Liver (tissue), 9 donors: Measurements from ENCODE around the gene C19orf25. TPM values are rescaled to one million over a fixed set of nuclear protein-coding genes. Genes with fewer than 3 reads are reported as not detected.

Experiments
- DNase-seq: peaks from one replicate; pipeline ENCODE4 v3.0.0-alpha.2; 2017; ENCODE audit warnings: low spot score
- H3K27ac ChIP-seq, 2 donors: one replicate each; pipeline ENCODE4 v1.7.0; 2013; ENCODE audit warnings: inconsistent platforms in 2 of 2, low read length in 2 of 2, control low read depth in 1 of 2, low read depth in 1 of 2, mild to moderate bottlenecking in 1 of 2
- H3K27me3 ChIP-seq, 4 donors: one replicate each; pipeline versions ENCODE4 v1.6.1 to v1.7.0; 2013; ENCODE audit warnings: low read length in 3 of 4, inconsistent platforms in 1 of 4, mild to moderate bottlenecking in 1 of 4, moderate library complexity in 1 of 4; ENCODE audit not compliant: control insufficient read depth in 4 of 4, insufficient read depth in 4 of 4
- H3K36me3 ChIP-seq, 4 donors: one replicate each; pipeline versions ENCODE4 v1.6.1 to v1.7.0; 2013; ENCODE audit warnings: low read length in 3 of 4, mild to moderate bottlenecking in 3 of 4, low read depth in 1 of 4, moderate library complexity in 1 of 4; ENCODE audit not compliant: control insufficient read depth in 4 of 4, insufficient read depth in 3 of 4
- H3K4me1 ChIP-seq, 4 donors: one replicate each; pipeline versions ENCODE4 v1.6.1 to v1.7.0; 2013; ENCODE audit warnings: low read length in 3 of 4, mild to moderate bottlenecking in 3 of 4, moderate library complexity in 1 of 4; ENCODE audit not compliant: control insufficient read depth in 4 of 4, insufficient read depth in 4 of 4
- H3K4me3 ChIP-seq, 3 donors: one replicate each; pipeline versions ENCODE4 v1.6.1 to v1.7.0; 2013; ENCODE audit warnings: low read length in 3 of 3, control low read depth in 1 of 3, low read depth in 1 of 3, mild to moderate bottlenecking in 1 of 3
- H3K9ac ChIP-seq, 2 donors: one replicate each; pipeline ENCODE4 v1.7.0; 2013; ENCODE audit warnings: low read length in 2 of 2, mild to moderate bottlenecking in 2 of 2, moderate library complexity in 2 of 2, control low read depth in 1 of 2, low read depth in 1 of 2
- H3K9me3 ChIP-seq, 4 donors: one replicate each; pipeline versions ENCODE4 v1.6.1 to v1.7.0; 2013; ENCODE audit warnings: low read length in 3 of 4; ENCODE audit not compliant: control insufficient read depth in 4 of 4
- FOXA1 ChIP-seq: IDR thresholded peaks from 2 replicates; pipeline ENCODE4 v1.6.1; 2016; ENCODE audit warnings: antibody characterized with exemption
- GABPA ChIP-seq, 2 donors: IDR thresholded peaks in 1 of 2; conservative IDR thresholded peaks in 1 of 2; 2 replicates each; pipeline ENCODE4 v1.6.1; 2016; ENCODE audit warnings: antibody characterized with exemption in 2 of 2, mild to moderate bottlenecking in 1 of 2, moderate library complexity in 1 of 2
- HNF4A ChIP-seq, 2 donors: conservative IDR thresholded peaks; 2 replicates each; pipeline ENCODE4 v1.6.1; 2016; ENCODE audit warnings: antibody characterized with exemption in 2 of 2, mild to moderate bottlenecking in 2 of 2
- YY1 ChIP-seq: IDR thresholded peaks from 2 replicates; pipeline ENCODE4 v1.6.1; 2016; ENCODE audit warnings: antibody characterized with exemption, mild to moderate bottlenecking
- WGBS: extraction: QIAGEN DNeasy Blood & Tissue Kit; methylation state at CpG from one replicate; pipeline ENCODE4 v1.1.7; 2013; 5-methylcytosine and 5-hydroxymethylcytosine counted together
- polyA plus RNA-seq, 2 donors: library from polyadenylated mRNA; stranded (reverse) in 1 of 2; unstranded in 1 of 2; fragments of 200-250 nt in 1 of 2; fragments of >200 nt in 1 of 2; fragmentation: Nextera tagmentation in 1 of 2; extraction: Ambion mirVana in 1 of 2; gene quantifications; one replicate each; pipeline versions ENCODE4 v1.2.1 to v1.2.3, GENCODE V29; 2013 to 2015
- total RNA-seq, 2 donors: library from RNA; depleted of rRNA; stranded (reverse); fragments of >200 nt; gene quantifications; one replicate each; pipeline ENCODE4 v1.2.3, GENCODE V29; 2014
- donor health status: healthy.
- donor health status: healthy.
- donor health status: healthy.
- donor health status: healthy.
- donor health status: healthy.

Gene C19orf25
- total and polyA plus RNA-seq, 4 donors = 15.1 to 19.8 (median 18.5) TPM

DNA sequence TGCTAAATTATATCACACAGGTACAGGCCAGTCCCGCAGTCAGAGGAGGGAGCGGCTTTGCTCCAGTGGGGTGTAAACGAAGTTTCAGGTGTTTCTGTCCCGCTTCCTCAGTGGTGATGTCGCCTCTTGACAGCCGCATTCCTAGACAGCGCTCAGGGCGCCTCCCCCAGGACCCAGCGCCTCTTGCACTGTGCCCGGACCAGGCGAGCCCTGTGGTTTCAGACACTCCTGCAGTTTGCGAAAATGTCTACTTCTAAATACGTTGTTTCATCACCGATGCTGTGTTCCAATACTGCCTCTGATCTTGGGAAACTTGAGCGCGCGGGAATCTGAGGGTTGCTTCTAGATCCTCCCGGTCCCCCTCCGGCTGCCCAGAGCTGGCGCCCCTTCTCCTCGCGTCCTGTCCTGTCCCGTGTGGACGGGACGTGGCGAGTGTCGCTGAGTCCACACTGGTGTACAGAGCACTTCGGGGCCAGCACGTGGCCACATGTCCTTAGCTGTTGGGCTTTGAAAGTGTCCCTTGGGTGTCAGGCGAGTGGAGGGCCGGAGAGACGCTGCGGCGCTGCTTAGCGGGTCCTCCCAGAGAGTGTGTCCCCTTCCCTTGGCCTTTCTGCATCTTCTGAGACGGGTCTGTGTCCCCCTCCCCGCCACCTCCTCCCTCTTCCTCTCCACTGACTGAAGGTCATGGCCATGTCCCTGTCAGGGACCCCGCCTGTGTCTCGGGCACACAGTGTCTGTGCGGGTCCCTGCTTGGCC lies 55.4 kb downstream of the C19orf25 start:
- Histone ChIP-seq H3K27ac (peak overlapping the region; percentile 28 to 66), H3K27me3 (no peaks in the 10 kb centered on the region), H3K9ac (no peak overlapping the region), H3K4me1 (peaks cover 7 to 45% (median 25%) of the 10 kb centered on the region in 4 donors), H3K36me3 (peaks cover 16 to 40% (median 31%) of the 10 kb centered on the region in 4 donors), H3K4me3 (no peak overlapping the region), H3K9me3 (no peaks in the 10 kb centered on the region)
- WGBS = 89% methylated on average over 40 of the region's 40 CpGs
- TF ChIP-seq GABPA (IDR thresholded peaks at IDR 0.05 in 1 of 2, conservative IDR thresholded peaks at IDR 0.05 in 1 of 2) (no peak), HNF4A (conservative IDR thresholded peaks at IDR 0.05) (peak in 1 of 2 donors; percentile 11), YY1 (no peak), FOXA1 (no peak)
- no peak for DNase-seq

Other genes starting within 250 kb of the C19orf25 start
- under 1 TPM; 0.05 to 0.25 TPM for gene CBARP, start 241.2 kb downstream of the C19orf25 start, total RNA-seq
- gene CBARP, start 241.2 kb downstream of the C19orf25 start, polyA plus RNA-seq = under 1 TPM in 1 of 2 donors, not detected in 1; 0.06 TPM
- gene ATP5F1D, start 237.5 kb downstream of the C19orf25 start, total RNA-seq = 10 to 100 TPM; 20.2 to 44.5 TPM
- 100 to 1,000 TPM; 246 to 315 TPM for gene ATP5F1D, start 237.5 kb downstream of the C19orf25 start, polyA plus RNA-seq
- 10 to 100 TPM in 1 of 2 donors, 1 to 10 TPM in 1; 9.1 to 22.9 TPM for gene MIDN, start 230.6 kb downstream of the C19orf25 start, total RNA-seq
- 10 to 100 TPM in 1 of 2 donors, 1 to 10 TPM in 1; 2.9 to 14.6 TPM for gene MIDN, start 230.6 kb downstream of the C19orf25 start, polyA plus RNA-seq
- gene CIRBP, start 209.9 kb downstream of the C19orf25 start, total RNA-seq = 100 to 1,000 TPM in 1 of 2 donors, 10 to 100 TPM in 1; 80.5 to 135 TPM
- 100 to 1,000 TPM in 1 of 2 donors, 10 to 100 TPM in 1; 41.1 to 113 TPM for gene CIRBP, start 209.9 kb downstream of the C19orf25 start, polyA plus RNA-seq
- 10 to 100 TPM; 14.6 to 15.7 TPM for gene FAM174C, start 203.7 kb downstream of the C19orf25 start, total RNA-seq
- 10 to 100 TPM; 51.9 to 79.8 TPM for gene FAM174C, start 203.7 kb downstream of the C19orf25 start, polyA plus RNA-seq
- 1 to 10 TPM in 1 of 2 donors, under 1 TPM in 1; 0.98 to 6.2 TPM for gene EFNA2, start 193.3 kb downstream of the C19orf25 start, total RNA-seq
- 1 to 10 TPM; 2.5 to 9.8 TPM for gene EFNA2, start 193.3 kb downstream of the C19orf25 start, polyA plus RNA-seq
- gene NDUFS7, start 95.3 kb downstream of the C19orf25 start, total RNA-seq = 10 to 100 TPM; 54.4 to 85.7 TPM
- 100 to 1,000 TPM; 170 to 185 TPM for gene NDUFS7, start 95.3 kb downstream of the C19orf25 start, polyA plus RNA-seq
- 100 to 1,000 TPM in 1 of 2 donors, 10 to 100 TPM in 1; 76.2 to 181 TPM for gene GAMT, start 77.7 kb downstream of the C19orf25 start, total RNA-seq
- 100 to 1,000 TPM; 367 to 394 TPM for gene GAMT, start 77.7 kb downstream of the C19orf25 start, polyA plus RNA-seq
- 10 to 100 TPM; 30.0 to 45.0 TPM for gene DAZAP1, start 71.6 kb downstream of the C19orf25 start, total RNA-seq
- 10 to 100 TPM in 1 of 2 donors, 1 to 10 TPM in 1; 5.4 to 29.4 TPM for gene DAZAP1, start 71.6 kb downstream of the C19orf25 start, polyA plus RNA-seq
- 100 to 1,000 TPM; 296 to 408 TPM for gene RPS15, start 40.8 kb downstream of the C19orf25 start, total RNA-seq
- gene RPS15, start 40.8 kb downstream of the C19orf25 start, polyA plus RNA-seq = 100 to 1,000 TPM; 420 to 954 TPM
- under 1 TPM; under 0.01 to 0.05 TPM for gene APC2, start 29.1 kb downstream of the C19orf25 start, total RNA-seq
- gene APC2, start 29.1 kb downstream of the C19orf25 start, polyA plus RNA-seq = under 1 TPM; 0.01 to 0.06 TPM
- 1 to 10 TPM; 2.6 TPM for gene PCSK4, start 11.1 kb upstream of the C19orf25 start, total RNA-seq
- 1 to 10 TPM in 1 of 2 donors, under 1 TPM in 1; 0.60 to 1.2 TPM for gene PCSK4, start 11.1 kb upstream of the C19orf25 start, polyA plus RNA-seq
- gene REEP6, start 12.0 kb upstream of the C19orf25 start, total RNA-seq = 100 to 1,000 TPM in 1 of 2 donors, 10 to 100 TPM in 1; 16.4 to 159 TPM
- gene REEP6, start 12.0 kb upstream of the C19orf25 start, polyA plus RNA-seq = 100 to 1,000 TPM; 243 to 449 TPM
- under 1 TPM; 0.09 to 0.75 TPM for gene ADAMTSL5, start 33.8 kb upstream of the C19orf25 start, total RNA-seq
- 1 to 10 TPM; 1.4 to 1.8 TPM for gene ADAMTSL5, start 33.8 kb upstream of the C19orf25 start, polyA plus RNA-seq
- gene PLK5, start 44.9 kb upstream of the C19orf25 start, total RNA-seq = not detected
- gene PLK5, start 44.9 kb upstream of the C19orf25 start, polyA plus RNA-seq = under 1 TPM in 1 of 2 donors, not detected in 1; 0.03 TPM
- 1 to 10 TPM; 6.0 to 9.1 TPM for gene MEX3D, start 89.1 kb upstream of the C19orf25 start, total RNA-seq
- gene MEX3D, start 89.1 kb upstream of the C19orf25 start, polyA plus RNA-seq = 1 to 10 TPM in 1 of 2 donors, under 1 TPM in 1; 0.92 to 4.4 TPM
- gene MBD3, start 113.7 kb upstream of the C19orf25 start, total RNA-seq = 10 to 100 TPM; 48.4 to 57.6 TPM
- 10 to 100 TPM; 12.4 to 52.0 TPM for gene MBD3, start 113.7 kb upstream of the C19orf25 start, polyA plus RNA-seq
- gene UQCR11, start 126.2 kb upstream of the C19orf25 start, total RNA-seq = 10 to 100 TPM; 23.8 to 37.4 TPM
- gene UQCR11, start 126.2 kb upstream of the C19orf25 start, polyA plus RNA-seq = 100 to 1,000 TPM; 127 to 862 TPM
- 100 to 1,000 TPM in 1 of 2 donors, 10 to 100 TPM in 1; 10.9 to 119 TPM for gene TCF3, start 173.4 kb upstream of the C19orf25 start, total RNA-seq
- gene TCF3, start 173.4 kb upstream of the C19orf25 start, polyA plus RNA-seq = 10 to 100 TPM in 1 of 2 donors, 1 to 10 TPM in 1; 5.2 to 14.6 TPM